Activated B cell treated with CpG ODN at 0.5 μM for 24 hours (primary cell): ENCODE data around the gene CA10. TPM values are rescaled to one million over a fixed set of nuclear protein-coding genes. Genes with fewer than 3 reads are reported as not detected.

ENCODE experiments used
- ATAC-seq: fragments of 200-7000 bp; cut with Tn5 transposase; one replicate; pipeline ENCODE4 v1.10.0; 2021; ENCODE audit warnings: low read depth, mild to moderate bottlenecking, moderate library complexity
- CTCF ChIA-PET: fragments of 350-600 bp; sonication (Branson Sonifier 250); formaldehyde crosslinking; loops from one replicate; lab custom pipeline; 2021; ENCODE audit warnings: antibody characterized with exemption; lab: Charles Lee
- POLR2A ChIA-PET: fragments of 350-600 bp; sonication (Branson Sonifier 250); formaldehyde crosslinking; loops from one replicate; lab custom pipeline; 2021; ENCODE audit warnings: antibody characterized with exemption; lab: Charles Lee
- DNase-seq: peaks from one replicate; pipeline ENCODE4 v3.0.0; 2022
- H3K27ac Mint-ChIP-seq: one replicate; pipeline ENCODE4 v1.8.0; 2020; ENCODE audit warnings: mixed read lengths
- H3K27me3 Mint-ChIP-seq: one replicate; pipeline ENCODE4 v1.8.0; 2021; ENCODE audit warnings: mixed read lengths
- H3K36me3 Mint-ChIP-seq: one replicate; pipeline ENCODE4 v1.8.0; 2021; ENCODE audit warnings: low read depth, mixed read lengths
- H3K4me1 Mint-ChIP-seq: one replicate; pipeline ENCODE4 v1.8.0; 2021; ENCODE audit warnings: mixed read lengths
- H3K4me3 Mint-ChIP-seq: one replicate; pipeline ENCODE4 v1.8.0; 2020; ENCODE audit warnings: mild to moderate bottlenecking, mixed read lengths
- H3K9me3 Mint-ChIP-seq: one replicate; pipeline ENCODE4 v1.8.0; 2020; ENCODE audit warnings: mixed read lengths
- intact Hi-C: fragments of 100-400 bp; cut with micrococcal nuclease; formaldehyde crosslinking; loops from one replicate; pipeline ENCODE4 v1.15.1; 2024
- total RNA-seq: library from RNA; stranded (reverse); gene quantifications from 2 replicates; pipeline ENCODE4 v1.2.3, GENCODE V29; 2022
- TF ChIP-seq, protein P1 (sequence below): fragments of 200-600 bp; IDR thresholded peaks from one replicate; pipeline ENCODE4 v1.8.0; 2022; ENCODE audit warnings: antibody characterized with exemption, mild to moderate bottlenecking

Gene CA10
- total RNA-seq, 1 donor from 2014 or later = not detected

DNA sequence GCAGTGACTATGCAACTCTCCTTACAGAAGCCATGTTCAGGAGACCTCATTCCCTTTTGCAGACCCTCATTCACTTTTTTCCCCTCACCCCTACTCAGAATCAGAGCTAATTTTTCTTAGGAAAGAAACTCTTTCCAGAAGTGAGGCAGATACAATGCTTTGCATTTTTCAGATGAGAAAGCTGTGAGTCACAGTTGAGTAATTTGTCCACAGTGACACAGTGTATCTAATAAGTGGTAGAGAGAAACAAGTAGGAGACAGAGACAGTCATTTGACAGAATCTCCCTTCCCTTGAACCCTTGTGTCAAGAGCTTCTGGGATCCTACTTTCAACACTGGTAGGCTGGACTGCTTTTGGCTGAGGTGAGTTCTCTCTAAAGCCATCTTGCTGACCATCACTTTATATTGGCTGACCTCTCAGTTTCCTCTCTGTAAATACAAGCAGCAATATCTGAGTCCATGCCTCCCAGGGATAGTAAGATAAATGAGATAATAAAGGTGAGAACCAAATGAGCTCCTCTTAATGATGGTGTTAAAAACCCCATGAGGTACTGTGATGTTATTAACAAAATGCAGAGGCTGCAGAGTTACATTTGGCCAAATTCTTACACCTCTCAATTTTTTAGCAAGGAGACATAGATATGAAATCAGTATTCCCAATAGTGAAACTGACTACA is 130.8 kb downstream of the CA10 start:
- no peaks in the 10 kb centered on the region for H3K36me3 Mint-ChIP-seq
- no peak for ATAC-seq

DNA sequence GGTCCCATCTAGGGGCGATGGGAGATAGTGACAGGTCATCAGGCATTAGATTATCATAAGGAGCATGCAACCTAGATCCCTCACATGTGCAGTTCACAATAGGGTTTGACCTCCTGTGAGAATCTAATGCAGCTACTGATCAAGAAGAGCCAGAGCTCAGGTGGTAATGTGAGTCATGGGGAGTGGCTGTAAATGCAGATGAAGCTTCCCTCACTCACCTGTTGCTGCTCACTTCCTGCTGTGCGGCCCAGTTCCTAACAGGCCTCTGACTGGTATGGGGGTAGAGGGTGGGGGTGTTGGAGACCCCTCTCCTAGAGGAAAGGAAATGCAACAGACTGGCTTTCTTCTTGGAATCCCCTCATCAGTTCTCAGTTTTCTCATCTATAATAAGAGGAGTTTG is 131.4 kb downstream of the CA10 start:
- Mint-ChIP-seq H3K4me3 (no peak overlapping the region), H3K27me3 (no peaks in the 10 kb centered on the region), H3K36me3 (no peaks in the 10 kb centered on the region), H3K4me1 (no peaks in the 10 kb centered on the region), H3K9me3 (no peaks in the 10 kb centered on the region), H3K27ac (no peak overlapping the region)
- DNase-seq (no peak), ATAC-seq (no peak)
- intact Hi-C loops = no loop called here
- POLR2A ChIA-PET = no interaction called here
- CTCF ChIA-PET = no interaction called here
- TF ChIP-seq, protein P1, sequence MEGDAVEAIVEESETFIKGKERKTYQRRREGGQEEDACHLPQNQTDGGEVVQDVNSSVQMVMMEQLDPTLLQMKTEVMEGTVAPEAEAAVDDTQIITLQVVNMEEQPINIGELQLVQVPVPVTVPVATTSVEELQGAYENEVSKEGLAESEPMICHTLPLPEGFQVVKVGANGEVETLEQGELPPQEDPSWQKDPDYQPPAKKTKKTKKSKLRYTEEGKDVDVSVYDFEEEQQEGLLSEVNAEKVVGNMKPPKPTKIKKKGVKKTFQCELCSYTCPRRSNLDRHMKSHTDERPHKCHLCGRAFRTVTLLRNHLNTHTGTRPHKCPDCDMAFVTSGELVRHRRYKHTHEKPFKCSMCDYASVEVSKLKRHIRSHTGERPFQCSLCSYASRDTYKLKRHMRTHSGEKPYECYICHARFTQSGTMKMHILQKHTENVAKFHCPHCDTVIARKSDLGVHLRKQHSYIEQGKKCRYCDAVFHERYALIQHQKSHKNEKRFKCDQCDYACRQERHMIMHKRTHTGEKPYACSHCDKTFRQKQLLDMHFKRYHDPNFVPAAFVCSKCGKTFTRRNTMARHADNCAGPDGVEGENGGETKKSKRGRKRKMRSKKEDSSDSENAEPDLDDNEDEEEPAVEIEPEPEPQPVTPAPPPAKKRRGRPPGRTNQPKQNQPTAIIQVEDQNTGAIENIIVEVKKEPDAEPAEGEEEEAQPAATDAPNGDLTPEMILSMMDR = no peak

More for the DNA sequence above, 130.8 kb downstream of the CA10 start:
- H3K4me1 Mint-ChIP-seq = no peaks in the 10 kb centered on the region
- no peak overlapping the region for H3K27ac Mint-ChIP-seq
- ChIA-PET POLR2A (no interaction called here), CTCF (no interaction called here)
- no peaks in the 10 kb centered on the region for H3K9me3 Mint-ChIP-seq
- TF ChIP-seq, protein P1 = no peak
- no peak for DNase-seq
- no peaks in the 10 kb centered on the region for H3K27me3 Mint-ChIP-seq
- no peak overlapping the region for H3K4me3 Mint-ChIP-seq
- intact Hi-C loops = no loop called here

DNA sequence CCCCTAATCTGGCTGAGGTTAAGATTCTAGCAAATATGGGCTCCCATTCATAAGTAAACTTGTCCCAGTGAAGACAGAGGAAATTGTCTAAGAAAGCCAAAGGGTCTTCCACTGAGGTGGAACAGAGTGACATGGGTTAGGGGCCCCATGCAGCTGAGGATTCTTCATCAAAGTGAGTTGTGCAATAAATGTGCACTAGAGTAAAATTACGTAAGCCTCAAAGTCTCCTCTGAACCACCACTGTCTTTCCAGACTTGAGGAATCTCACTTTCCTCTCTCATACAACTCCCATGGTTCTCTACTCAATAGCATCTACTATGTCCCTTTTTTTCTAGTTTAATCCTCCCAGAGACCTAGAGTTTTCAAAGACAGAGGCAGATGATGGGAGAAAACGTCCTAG is 132.4 kb downstream of the CA10 start:
- ATAC-seq = no peak
- TF ChIP-seq, protein P1 = no peak
- CTCF ChIA-PET = no interaction called here
- Mint-ChIP-seq H3K27ac (no peak overlapping the region), H3K36me3 (no peaks in the 10 kb centered on the region), H3K9me3 (no peaks in the 10 kb centered on the region), H3K27me3 (no peaks in the 10 kb centered on the region), H3K4me3 (no peak overlapping the region), H3K4me1 (no peaks in the 10 kb centered on the region)
- intact Hi-C loops = no loop called here
- POLR2A ChIA-PET = no interaction called here
- no peak for DNase-seq

DNA sequence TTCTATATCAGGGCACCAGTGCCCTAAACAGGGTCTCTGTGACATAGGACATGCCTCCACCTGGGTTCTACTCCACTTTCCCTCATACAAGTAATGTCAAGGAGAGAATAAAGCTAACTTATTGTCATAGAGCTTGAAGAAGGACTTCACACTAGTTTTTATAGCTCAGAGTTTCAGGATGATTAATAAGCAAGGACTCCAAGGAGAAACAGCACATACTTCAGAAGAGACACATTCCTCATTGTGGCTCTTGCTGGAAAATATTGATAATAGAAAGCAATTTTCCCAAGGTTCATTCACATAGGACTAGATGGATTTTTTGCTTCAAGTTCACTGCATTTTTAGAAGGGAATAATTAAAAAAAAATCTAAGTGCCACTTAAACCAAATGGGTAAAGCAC is 133.3 kb downstream of the CA10 start:
- CTCF ChIA-PET = no interaction called here

DNA sequence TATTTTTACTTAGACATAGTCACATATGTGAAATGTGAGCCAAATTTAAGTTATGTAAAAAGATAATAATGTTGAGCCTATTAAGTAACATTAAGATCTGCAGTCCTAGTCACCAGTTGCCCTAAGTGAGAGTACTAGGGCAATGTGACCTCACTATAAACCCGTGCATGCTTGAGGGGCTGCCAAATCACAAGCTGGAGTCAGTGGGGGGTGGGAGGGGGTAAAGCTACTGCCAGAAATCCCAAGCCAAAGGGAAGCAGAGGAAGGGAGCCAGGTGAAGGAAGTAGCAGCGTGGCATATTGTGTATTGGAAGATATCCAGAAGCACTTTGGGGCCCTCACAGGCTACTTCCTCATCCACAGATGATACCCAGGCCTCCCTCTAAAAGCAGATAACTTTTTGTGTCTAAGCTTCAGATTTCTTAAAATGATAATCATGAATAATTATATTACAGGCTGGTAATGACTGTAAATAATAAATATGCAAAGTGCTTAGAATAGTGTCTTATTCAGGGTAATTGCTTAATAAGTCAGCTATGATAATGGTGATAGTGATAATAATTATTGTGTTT is 134.1 kb downstream of the CA10 start:
- ChIA-PET POLR2A (no interaction called here), CTCF (no interaction called here)
- Mint-ChIP-seq H3K27me3 (no peaks in the 10 kb centered on the region), H3K9me3 (no peaks in the 10 kb centered on the region), H3K27ac (no peak overlapping the region), H3K4me3 (no peak overlapping the region), H3K4me1 (no peaks in the 10 kb centered on the region), H3K36me3 (no peaks in the 10 kb centered on the region)
- DNase-seq (no peak), ATAC-seq (no peak)
- intact Hi-C loops = no loop called here
- TF ChIP-seq, protein P1 = no peak

More for the DNA sequence above, 133.3 kb downstream of the CA10 start:
- POLR2A ChIA-PET = no interaction called here
- ATAC-seq = no peak
- intact Hi-C loops = no loop called here
- Mint-ChIP-seq H3K9me3 (no peaks in the 10 kb centered on the region), H3K27ac (no peak overlapping the region), H3K27me3 (no peaks in the 10 kb centered on the region), H3K4me1 (no peaks in the 10 kb centered on the region), H3K4me3 (no peak overlapping the region), H3K36me3 (no peaks in the 10 kb centered on the region)
- TF ChIP-seq, protein P1 = no peak
- DNase-seq = no peak
